ENCODE results near the gene HSD17B1.
"Not testable (repeated sequence)": the region's sequence is repeated elsewhere in the genome, so short reads cannot be mapped to it uniquely, and the experiment has no call there.

Gene HSD17B1

DNA sequence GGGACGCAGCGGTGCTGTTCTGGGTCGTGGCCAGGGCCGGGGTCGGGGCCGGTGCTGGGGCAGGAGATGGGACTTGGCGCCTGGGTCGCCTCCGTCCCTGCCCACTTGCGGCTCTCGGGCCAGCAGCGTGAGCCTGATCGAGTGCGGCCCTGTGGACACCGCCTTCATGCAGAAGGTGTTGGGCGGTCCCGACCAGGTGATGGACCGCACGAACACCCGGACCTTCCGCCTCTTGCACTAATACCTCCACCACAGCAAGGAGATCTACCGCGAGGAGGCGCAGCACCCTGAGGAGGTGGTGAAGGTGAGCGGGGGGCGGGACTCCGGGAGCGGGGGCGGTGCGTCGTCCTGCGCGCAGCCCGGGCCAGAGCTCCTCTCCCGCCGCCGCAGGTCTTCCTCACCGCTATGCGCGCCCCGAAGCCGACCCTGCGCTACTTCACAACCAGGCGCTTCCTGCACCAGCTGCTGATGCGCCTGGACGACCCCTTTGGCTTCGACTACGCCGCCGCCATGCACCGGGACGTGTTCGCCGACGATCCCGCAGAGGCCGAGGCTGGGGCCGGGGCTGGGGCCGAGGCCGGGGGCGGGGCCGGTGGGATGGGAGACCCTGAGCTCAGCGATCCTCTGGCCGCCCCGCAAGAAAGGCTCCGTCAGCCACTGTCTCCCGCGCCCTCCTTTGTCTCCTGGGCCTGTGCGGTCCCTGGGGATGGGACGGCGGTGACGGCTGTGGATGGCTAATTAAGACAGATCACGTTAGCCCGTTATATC is 4.5 kb upstream of the HSD17B1 start:
- DNase-seq: peak; percentile 37

DNA sequence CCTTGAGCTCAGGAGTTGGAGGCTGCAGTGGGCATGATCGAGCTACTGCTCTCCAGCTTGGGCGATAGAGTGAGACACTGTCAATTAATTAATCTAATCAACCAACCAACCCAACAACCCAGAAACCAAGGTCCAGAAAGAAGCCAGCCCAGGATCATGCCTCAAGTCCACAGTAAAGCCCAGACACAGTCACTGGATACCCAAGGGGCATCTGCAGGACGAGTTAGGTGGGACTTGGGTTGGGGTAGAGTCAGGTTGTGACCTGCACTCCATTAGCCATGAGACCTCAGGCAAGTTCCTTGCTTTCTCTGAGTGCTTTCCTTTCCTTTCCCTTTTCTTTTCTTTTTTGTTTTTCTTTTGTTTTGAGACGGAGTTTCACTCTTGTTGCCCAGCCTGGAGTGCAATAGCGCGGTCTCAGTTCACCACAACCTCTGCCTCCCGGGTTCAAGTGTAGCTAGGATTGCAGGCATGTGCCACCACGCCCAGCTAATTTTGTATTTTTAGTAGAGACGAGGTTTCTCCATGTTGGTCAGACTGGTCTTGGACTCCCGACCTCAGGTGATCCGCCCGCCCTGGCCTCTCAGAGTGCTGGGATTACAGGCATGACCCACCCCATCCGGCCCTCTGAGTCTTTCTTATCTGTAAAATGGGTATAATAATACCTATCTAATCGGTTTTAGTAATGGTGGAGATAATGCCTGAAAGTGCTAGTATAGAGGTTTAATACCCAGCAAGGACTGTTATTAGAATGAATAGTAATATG is 3.5 kb upstream of the HSD17B1 start:
- DNase-seq: no peak

DNA sequence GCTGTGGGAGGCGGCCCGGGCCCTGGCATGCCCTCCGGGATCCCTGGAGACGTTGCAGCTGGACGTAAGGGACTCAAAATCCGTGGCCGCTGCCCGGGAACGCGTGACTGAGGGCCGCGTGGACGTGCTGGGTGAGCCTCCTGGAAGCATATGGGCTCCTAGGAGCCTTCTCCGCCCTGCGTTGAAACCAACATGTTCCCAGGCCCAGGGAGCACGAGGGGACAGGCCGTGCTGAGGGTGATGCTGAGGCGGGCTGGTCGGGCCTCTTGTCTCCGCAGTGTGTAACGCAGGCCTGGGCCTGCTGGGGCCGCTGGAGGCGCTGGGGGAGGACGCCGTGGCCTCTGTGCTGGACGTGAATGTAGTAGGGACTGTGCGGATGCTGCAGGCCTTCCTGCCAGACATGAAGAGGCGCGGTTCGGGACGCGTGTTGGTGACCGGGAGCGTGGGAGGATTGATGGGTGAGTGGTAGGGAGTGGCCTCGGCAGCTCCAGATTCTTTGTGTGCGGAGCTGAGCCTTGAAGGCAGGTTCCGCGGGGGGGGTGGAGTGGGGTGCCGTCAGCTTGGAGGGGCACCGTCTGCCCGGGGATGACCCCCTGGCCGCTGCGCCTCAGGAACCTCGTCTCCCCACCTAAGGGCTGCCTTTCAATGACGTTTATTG is 567 bp downstream of the HSD17B1 start:
- no peak for DNase-seq

DNA sequence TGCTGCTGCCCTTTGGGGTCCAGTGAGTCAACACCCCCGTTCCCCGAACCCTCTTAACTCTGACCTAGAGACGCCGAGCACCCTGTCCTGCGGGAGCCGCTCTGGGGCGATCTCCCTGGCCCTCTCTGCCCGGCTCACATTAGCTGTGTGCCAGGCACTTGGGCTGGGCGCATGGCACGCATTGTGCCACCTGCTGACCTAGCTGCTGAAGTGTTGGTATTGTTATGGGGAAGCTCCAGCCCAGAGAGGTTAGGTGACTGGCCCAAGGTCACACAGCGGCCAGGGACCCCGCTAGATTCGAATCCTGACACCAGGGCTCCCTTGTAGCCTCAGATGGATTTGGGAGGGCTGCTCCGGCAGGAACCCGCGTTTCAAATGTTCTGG is 1.1 kb downstream of the HSD17B1 start:
- no peak for DNase-seq

DNA sequence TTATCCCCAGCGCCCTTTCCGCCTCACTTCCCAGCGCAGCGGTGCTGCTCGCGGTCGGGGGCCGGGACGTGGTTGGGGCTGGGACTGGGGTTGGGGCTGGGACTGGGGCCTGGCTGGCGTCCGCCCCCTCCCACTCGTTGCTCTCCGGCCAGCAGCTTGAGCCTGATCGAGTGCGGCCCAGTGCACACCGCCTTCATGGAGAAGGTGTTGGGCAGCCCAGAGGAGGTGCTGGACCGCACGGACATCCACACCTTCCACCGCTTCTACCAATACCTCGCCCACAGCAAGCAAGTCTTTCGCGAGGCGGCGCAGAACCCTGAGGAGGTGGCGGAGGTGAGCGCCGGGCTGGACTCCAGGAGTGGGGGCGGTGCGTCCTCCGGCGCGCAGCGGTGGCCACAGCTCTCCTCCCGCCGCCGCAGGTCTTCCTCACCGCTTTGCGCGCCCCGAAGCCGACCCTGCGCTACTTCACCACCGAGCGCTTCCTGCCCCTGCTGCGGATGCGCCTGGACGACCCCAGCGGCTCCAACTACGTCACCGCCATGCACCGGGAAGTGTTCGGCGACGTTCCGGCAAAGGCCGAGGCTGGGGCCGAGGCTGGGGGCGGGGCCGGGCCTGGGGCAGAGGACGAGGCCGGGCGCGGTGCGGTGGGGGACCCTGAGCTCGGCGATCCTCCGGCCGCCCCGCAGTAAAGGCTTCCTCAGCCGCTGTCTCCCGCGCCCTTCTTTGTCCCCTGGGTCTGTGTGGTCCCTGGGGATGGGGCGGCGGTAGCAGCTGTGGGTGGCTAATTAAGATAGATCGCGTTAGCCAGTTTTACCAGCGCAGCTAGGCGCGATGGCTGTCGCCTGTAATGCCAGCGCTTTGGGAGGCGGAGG is 1.8 kb downstream of the HSD17B1 start:
- no peak for DNase-seq

DNA sequence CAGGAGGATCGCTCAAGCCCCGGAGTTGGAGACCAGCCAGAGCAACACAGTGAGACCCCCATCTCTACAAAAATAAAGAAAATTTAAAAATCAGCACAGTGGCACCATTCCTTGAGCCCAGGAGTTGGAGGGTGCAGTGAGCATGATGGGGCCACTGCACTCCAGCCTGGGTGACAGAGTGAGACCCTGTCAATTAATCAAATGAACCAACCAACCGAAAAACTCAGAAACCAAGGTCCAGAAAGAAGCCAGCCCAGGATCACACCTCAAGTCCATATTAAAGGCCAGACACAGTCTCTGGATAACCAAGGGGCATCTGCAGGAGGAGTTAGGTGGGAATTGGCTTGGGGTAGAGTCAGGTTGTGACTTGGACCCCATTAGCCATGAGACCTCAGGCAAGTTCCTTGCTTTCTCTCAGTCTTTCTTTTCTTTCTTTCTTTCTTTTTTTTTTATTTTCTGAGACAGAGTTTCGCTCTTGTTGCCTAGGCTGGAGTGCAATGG is 2.4 kb downstream of the HSD17B1 start:
- DNase-seq: no peak

DNA sequence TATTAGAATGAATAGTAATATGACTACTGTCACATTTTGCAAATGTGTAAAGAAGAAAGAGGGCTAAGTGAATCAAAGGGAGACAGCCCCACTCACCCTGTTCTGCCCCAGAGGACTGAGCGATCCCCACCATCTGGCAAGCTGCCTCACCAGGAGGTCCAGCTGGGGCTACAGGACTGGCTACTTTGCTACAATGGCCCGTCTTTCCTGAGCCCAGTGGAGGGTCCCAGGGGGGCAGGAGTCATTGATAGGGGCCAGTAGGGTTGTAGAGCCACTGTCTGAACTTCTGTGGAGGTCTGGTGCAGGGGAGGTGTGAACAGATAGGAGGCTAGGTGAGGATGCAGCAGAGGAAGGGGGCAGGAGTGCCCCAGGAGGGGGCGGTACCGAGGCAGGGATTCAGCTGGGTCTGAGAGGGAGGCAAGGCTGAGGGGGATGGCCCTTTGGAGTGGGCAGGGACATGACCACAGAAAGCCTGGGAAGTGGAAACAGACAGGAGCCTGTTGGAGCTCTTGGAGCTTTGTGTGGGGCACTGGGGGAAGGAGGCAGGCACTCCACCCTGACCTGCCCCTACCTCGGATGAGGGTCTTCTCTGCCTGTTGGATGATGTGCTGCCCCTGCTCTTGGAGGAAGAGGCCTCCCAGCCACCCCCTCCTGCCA is 3.4 kb downstream of the HSD17B1 start:
- not testable (repeated sequence) for DNase-seq

DNA sequence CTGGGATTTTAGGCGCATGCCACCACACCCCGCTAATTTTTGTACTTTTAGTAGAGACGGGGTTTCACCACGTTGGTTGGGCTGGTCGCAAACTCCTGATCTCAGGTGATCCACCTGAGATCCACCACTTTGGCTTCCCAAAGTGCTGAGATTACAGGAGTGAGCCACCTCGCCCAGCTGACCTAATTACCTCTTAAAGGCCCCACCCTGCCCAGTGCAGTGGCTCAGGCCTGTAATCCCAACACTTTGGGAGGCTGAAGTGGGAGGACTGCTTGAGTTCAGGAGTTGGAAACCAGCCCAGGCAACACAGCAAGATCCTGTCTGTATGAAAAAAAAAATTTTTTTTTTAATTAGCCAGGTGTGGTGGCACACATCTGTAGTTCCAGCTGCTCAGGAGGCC is 6.4 kb downstream of the HSD17B1 start:
- peak; percentile 12 for DNase-seq

DNA sequence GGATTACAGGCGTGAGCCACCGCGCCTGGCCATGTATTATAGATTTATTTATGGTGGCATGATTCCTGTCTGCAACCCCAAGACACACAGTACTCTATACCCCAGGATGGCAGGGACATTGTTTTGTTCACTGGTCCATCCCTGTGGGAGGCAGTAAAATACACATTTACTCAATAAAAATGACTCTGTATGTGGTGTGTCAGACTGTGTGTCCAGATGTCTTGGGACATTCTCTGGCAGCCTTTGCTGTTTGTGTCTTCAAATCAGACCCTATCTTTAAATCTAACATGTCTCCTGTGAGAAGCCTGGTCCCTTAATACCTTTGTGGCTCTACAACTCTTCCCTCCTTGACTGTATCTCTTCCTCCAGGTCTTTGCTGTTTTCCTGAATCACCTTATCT is 7.5 kb downstream of the HSD17B1 start:
- no peak for DNase-seq

DNA sequence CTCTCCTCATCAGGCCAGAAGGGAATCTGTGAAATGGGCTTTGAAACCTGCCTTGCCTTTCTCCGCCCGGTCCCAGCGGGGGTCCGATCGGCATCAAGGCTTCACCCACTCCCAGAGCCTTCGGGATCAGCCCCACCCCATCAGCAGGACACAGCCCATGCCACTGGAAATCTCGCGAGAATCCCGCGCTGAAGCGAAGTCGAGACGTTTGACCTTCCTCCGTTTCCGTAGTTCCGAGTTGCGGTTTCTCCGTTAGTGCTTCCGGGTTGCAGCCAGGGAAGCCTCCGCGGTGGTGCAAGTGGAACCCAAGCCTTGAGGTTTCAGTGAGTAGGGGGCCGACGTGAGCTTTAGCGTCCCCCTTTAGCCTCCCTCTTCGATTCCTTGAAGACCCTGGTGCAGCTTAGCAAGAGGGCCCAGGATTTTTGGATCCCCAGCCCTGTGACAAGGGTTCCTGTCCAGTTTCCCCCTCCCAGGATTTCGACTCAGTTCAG is 9.2 kb downstream of the HSD17B1 start, which contains the start of gene COASY:
Gene COASY, plus strand, starts transcription at position 252 of the 491 bp plus-strand sequence. CDS start 475 bp downstream, outside the sequence.
- peak; percentile 79 for DNase-seq

DNA sequence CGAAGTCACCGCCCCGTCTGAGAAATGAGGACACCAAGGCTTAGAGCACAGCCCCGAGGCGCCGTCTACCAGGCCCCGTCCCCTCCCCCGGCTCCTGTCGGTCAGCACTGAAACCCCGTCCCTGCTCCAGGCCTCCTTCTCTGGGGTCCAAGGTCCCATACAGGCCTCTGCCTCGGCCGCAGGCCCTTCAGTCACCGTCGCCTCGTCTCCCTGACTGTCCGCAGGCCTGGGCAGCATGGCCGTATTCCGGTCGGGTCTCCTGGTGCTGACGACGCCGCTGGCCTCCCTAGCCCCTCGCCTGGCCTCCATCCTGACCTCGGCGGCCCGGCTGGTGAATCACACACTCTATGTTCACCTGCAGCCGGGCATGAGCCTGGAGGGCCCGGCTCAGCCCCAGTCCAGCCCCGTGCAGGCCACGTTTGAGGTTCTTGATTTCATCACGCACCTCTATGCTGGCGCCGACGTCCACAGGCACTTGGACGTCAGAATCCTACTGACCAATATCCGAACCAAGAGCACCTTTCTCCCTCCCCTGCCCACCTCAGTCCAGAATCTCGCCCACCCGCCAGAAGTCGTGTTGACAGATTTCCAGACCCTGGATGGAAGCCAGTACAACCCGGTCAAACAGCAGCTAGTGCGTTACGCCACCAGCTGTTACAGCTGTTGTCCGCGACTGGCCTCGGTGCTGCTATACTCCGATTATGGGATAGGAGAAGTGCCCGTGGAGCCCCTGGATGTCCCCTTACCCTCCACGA is 9.8 kb downstream of the HSD17B1 start:
- DNase-seq: no peak

DNA sequence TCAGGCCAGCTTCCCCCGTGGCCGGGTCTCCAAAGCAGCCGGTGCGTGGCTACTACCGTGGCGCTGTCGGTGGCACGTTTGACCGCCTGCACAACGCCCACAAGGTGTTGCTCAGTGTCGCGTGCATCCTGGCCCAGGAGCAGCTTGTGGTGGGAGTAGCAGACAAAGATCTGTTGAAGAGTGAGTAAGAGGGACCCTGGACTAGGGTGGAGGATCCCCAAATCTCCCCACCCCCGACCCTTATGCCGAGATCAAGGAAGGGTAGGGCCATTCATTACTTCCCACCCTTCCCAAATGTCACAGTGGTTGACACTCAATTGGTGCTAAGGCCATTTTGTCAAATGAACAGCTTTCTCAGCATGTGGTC is 10.4 kb downstream of the HSD17B1 start:
- DNase-seq: no peak

DNA sequence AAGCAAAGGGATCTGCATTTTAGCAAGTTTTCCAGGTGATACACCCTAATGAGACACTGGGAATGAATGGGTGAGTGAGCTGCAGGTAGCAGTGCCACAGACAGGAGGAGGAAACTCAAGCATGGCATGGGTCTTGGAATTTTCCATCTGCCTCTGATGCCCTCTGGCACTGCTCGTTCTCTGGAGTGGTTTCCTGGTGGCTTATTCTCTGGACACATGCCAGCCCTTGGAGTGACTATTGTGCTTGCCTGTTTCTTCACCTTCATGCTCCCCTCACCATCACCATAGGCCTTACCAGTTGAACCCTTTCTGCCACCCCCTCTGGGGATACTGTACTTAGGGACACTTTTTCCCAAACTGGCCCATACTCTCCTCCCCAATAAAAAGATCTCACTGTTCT is 10.8 kb downstream of the HSD17B1 start:
- DNase-seq: peak; percentile 66

DNA sequence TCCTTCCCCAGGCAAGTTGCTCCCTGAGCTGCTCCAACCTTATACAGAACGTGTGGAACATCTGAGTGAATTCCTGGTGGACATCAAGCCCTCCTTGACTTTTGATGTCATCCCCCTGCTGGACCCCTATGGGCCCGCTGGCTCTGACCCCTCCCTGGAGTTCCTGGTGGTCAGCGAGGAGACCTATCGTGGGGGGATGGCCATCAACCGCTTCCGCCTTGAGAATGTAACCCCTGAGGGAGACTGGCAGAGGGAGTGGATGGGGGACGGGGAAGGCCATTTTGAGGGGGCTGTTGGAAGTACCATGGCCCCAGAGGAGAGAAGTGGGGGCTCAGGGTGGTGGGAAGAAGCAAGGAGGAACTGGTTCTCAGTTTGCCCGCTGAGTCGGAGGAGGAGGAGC is 11.2 kb downstream of the HSD17B1 start:
- no peak for DNase-seq

DNA sequence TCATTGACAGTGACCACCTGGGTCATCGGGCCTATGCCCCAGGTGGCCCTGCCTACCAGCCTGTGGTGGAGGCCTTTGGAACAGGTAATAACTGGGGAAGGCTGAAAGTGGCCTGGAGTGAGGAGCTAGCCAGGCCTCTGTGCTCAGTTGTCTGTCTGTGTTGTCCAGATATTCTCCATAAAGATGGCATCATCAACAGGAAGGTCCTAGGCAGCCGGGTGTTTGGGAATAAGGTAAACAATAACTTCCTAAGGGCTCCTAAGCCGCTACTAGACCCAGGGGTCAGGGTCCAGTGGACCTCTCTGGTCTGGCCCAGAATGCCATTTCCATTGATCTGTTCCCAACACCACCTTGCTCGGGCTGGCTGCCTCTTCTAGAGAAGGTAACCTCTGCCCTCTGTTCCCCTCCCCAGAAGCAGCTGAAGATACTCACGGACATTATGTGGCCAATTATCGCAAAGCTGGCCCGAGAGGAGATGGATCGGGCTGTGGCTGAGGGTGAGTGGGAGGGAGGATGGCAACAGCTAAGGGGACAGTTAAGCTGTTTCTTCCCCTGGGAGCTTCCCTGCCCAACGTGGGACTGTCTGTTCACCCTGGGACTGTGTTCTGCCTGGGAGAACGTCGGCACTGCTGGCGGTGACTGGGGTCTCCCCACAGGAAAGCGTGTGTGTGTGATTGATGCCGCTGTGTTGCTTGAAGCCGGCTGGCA is 12.2 kb downstream of the HSD17B1 start:
- DNase-seq: no peak

DNA sequence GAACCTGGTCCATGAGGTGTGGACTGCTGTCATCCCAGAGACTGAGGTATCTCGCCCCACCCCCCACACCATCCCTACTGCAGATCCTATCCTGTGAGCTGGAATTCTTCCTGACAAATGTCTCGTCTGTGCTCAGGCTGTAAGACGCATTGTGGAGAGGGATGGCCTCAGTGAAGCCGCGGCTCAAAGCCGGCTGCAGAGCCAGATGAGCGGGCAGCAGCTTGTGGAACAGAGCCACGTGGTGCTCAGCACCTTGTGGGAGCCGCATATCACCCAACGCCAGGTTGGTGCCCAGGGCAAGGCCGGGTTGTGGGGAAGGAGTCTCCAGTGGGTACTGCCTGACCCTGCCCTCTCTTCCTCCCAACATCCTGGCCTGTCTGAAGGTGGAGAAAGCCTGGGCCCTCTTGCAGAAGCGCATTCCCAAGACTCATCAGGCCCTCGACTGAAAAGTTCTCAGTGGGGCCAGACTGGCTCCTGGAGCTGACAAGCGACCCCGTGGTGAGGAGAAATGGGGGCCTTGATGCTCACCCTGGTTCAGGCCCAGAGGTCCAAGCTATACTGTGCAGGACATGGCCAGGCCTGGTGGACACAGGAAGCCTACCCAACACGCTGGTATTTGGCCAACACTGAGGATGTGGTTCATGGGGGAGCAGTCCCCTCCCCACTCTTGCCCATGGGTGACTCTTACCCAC is 12.9 kb downstream of the HSD17B1 start:
- no peak for DNase-seq

DNA sequence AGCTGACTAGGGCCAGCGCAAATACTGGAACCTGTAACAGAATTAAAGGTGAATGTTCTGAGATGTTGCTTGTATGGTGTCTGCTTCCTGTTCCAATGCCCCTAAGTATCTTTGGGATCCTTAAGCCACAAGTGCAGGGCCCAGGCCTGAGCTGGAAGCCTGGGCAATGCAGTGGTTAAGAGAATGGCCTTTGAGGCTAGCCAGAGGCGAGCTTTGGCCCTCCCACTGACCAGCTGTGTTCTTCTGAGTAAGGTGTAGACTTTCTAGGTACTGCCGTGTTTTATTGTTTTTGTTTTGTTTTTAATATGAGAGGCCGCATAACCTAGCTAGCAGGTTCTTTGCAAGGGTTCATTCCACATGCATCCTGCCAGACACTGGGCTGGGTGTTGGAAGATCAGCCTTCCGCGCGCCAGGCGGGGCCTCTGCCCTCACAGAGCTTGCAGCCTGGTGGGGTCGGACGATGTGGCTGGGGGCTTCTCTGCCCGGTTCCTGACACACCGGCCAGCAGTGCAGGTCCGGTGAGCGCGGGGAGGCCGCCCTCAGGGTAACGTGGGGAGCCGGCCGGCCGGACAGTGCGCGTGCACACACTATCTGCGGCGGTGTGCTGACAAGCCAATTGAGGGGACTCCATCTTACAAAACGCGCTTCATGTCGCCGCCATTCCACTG is 13.6 kb downstream of the HSD17B1 start:
- no peak for DNase-seq

DNA sequence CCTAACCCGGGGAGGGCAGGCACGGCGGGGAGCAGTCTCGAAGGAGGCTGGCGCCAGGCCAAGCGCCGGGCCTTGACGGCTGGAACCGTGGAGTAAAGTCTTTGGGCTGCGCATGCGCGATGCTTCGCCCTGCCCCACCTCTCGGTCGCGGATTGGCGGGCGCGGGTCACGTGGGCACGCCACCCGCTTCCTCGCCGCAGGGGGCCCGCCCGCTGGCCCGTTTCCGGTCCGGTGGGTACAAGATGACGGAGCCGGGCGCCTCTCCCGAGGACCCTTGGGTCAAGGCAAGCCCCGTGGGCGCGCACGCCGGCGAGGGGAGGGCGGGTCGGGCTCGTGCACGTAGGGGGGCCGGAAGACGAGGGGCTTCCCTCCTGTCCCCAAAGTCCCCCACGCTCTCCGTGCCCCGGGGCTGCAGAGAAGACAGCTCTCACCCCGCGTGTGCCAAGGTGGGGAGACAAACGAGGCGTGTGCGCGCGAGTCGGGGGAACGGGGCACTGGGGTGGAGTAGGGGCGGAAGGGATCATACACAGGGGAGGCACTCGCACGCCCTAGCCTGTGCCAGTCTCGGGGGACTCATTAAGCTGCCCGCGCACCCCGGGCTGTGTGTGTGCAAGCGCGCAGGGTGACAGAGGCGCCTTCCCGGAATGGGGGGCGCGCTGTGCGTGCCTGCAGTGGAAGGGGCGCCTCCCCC is 14.3 kb downstream of the HSD17B1 start, which contains the start of gene MLX:
Gene MLX, plus strand, starts transcription at position 218 of the 691 bp plus-strand sequence. Its CDS starts 25 bp downstream, at position 243.
- peak; percentile 67 for DNase-seq

Measured in NCI-H2029 treated with DMSO at 0.1 percent for 48 hours (cell line).